Transverse colon (tissue), 4 donors: ENCODE measurements around the gene GSX2.

ENCODE experiments used
- EP300 ChIP-seq: sonication (generic); formaldehyde crosslinking; IDR thresholded peaks from one replicate; pipeline ENCODE4 v1.6.1; 2017; ENCODE audit warnings: antibody characterized with exemption, low read depth
- POLR2A ChIP-seq: fragments of 450-650 bp; IDR thresholded peaks from one replicate; pipeline ENCODE4 v1.6.1; 2016; ENCODE audit warnings: antibody characterized with exemption, mild to moderate bottlenecking, moderate library complexity
- POLR2AphosphoS5 ChIP-seq, 3 donors: sonication (generic); formaldehyde crosslinking; IDR thresholded peaks; one replicate each; pipeline ENCODE4 v1.6.1; 2016; ENCODE audit warnings: antibody characterized with exemption in 3 of 3
- TF ChIP-seq, protein P1 (sequence below), 5 experiments: fragments of 200-600 bp in 3 of 5; fragments of 450-650 bp in 2 of 5; sonication (generic) in 3 of 5; IDR thresholded peaks; 1 replicate in 2 of 5; 2 replicates in 3 of 5; pipeline ENCODE4 v1.5.1; 2016 to 2017; ENCODE audit warnings: antibody characterized with exemption in 5 of 5, inconsistent platforms in 3 of 5, mild to moderate bottlenecking in 2 of 5, moderate library complexity in 1 of 5

DNA sequence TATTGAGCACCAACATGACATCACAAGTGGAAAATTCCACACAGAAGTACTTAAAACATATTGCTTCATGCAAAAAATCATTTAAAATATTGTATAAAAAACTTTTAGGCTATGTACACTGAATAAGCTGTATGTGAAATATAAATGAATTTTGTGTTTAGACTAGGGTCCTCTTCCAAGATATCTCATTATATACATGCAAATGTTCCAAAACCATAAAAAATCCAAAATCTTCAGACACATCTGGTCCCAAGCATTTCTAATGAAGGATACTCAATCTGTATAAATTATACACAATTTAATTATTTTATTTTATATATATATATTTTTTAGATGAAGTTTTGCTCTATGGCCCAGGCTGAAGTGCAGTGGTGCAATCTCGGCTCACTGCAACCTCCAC, 10.1 kb upstream of the GSX2 start:
- TF ChIP-seq, protein P1, sequence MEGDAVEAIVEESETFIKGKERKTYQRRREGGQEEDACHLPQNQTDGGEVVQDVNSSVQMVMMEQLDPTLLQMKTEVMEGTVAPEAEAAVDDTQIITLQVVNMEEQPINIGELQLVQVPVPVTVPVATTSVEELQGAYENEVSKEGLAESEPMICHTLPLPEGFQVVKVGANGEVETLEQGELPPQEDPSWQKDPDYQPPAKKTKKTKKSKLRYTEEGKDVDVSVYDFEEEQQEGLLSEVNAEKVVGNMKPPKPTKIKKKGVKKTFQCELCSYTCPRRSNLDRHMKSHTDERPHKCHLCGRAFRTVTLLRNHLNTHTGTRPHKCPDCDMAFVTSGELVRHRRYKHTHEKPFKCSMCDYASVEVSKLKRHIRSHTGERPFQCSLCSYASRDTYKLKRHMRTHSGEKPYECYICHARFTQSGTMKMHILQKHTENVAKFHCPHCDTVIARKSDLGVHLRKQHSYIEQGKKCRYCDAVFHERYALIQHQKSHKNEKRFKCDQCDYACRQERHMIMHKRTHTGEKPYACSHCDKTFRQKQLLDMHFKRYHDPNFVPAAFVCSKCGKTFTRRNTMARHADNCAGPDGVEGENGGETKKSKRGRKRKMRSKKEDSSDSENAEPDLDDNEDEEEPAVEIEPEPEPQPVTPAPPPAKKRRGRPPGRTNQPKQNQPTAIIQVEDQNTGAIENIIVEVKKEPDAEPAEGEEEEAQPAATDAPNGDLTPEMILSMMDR (IDR thresholded peaks at IDR 0.05): no peak
- TF ChIP-seq POLR2A (no peak), EP300 (no peak), POLR2AphosphoS5 (IDR thresholded peaks at IDR 0.05) (no peak)
